K562 (cell line): Measurements from ENCODE around the gene DAPK2. TPM values are rescaled to one million over a fixed set of nuclear protein-coding genes. Genes with fewer than 3 reads are reported as not detected.
A peak's percentile ranks its signal among the peaks of the same experiment; 100 is the strongest.

Experiments
- ATAC-seq: fragments of 200-7000 bp; cut with Tn5 transposase; 3 replicates; pipeline ENCODE4 v1.9.1; 2020; ENCODE audit warnings: moderate library complexity
- BruUV-seq: library from RNA; stranded (reverse); fragments of 400-500 nt; replicated peaks from 2 replicates; lab custom pipeline; 2021; lab: Mats Ljungman, UMichigan
- CTCF ChIA-PET: fragments of 300-600 bp; formaldehyde crosslinking; extraction: SDS; loops from one replicate; lab custom pipeline; 2021; ENCODE audit warnings: low intra/inter-chr PET ratio; lab: Yijun Ruan, JAX
- POLR2A ChIA-PET: fragments of 300-600, 350-650 bp; sonication (Branson Sonifier 250); formaldehyde crosslinking; extraction: SDS; loops from one replicate; lab custom pipeline; 2021; ENCODE audit warnings: antibody characterized with exemption, inconsistent platforms; lab: Yijun Ruan, JAX
- DNase-seq, 4 experiments: peaks; one replicate each; pipeline versions ENCODE4 v3.0.0 to v3.0.0-alpha.2; 2011 to 2018; ENCODE audit warnings: low spot score in 3 of 4, mixed read lengths in 3 of 4; ENCODE audit errors: extremely low read depth in 1 of 4
- FAIRE-seq: peaks from 2 replicates; lab custom pipeline; 2011; peaks lifted over from hg19 to GRCh38; lab: Jason Lieb, UNC
- H2AFZ ChIP-seq: 2 replicates; pipeline ENCODE4 v1.6.0; 2011; ENCODE audit warnings: low read depth, low read length, control low read depth, inconsistent platforms
- H3K27ac ChIP-seq: fragments of 200-600 bp; 3 replicates; pipeline ENCODE4 v1.8.0; 2011; ENCODE audit warnings: low read depth, mild to moderate bottlenecking, control low read depth, inconsistent platforms, low read length, moderate library complexity, mixed read lengths; ENCODE audit errors: extremely low read depth
- H3K27me3 ChIP-seq, 2 experiments: fragments of 300-600 bp in 1 of 2; 2 replicates in 1 of 2; 3 replicates in 1 of 2; pipeline versions ENCODE4 v1.6.0 to v1.8.0; 2011; ENCODE audit warnings: inconsistent platforms in 2 of 2, low read length in 2 of 2, mild to moderate bottlenecking in 1 of 2, mixed read lengths in 1 of 2, moderate library complexity in 1 of 2; ENCODE audit not compliant: control insufficient read depth in 2 of 2, insufficient read depth in 2 of 2
- H3K36me3 ChIP-seq: fragments of 300-600 bp; 3 replicates; pipeline ENCODE4 v1.8.0; 2011; ENCODE audit warnings: mild to moderate bottlenecking, low read length, inconsistent platforms; ENCODE audit not compliant: control insufficient read depth, insufficient read depth
- H3K4me1 ChIP-seq, 2 experiments: fragments of 200-600 bp in 1 of 2; replicated peaks in 1 of 2; 2 replicates in 1 of 2; 3 replicates in 1 of 2; pipeline versions ENCODE4 v1.5.1 to v1.8.0; 2011; ENCODE audit warnings: inconsistent platforms in 2 of 2, low read length in 2 of 2, mild to moderate bottlenecking in 1 of 2, mixed read lengths in 1 of 2, moderate library complexity in 1 of 2; ENCODE audit not compliant: control insufficient read depth in 2 of 2, insufficient read depth in 2 of 2
- H3K4me2 ChIP-seq: 2 replicates; pipeline ENCODE4 v1.6.1; 2011; ENCODE audit warnings: low read length, control low read depth, inconsistent platforms, mixed read lengths; ENCODE audit not compliant: insufficient read depth
- H3K4me3 ChIP-seq: fragments of 200-600 bp; sonication (generic), shearing (Covaris generic); 2 replicates; pipeline ENCODE4 v1.5.1; 2016; ENCODE audit warnings: control low read depth, inconsistent platforms
- H3K79me2 ChIP-seq: fragments of 200-600 bp; 3 replicates; pipeline ENCODE4 v1.8.0; 2011; ENCODE audit warnings: low read length, inconsistent platforms; ENCODE audit not compliant: control insufficient read depth, insufficient read depth
- H3K9ac ChIP-seq, 2 experiments: 2 replicates each; pipeline versions ENCODE4 v1.6.0 to v1.6.1; 2011; ENCODE audit warnings: low read depth in 2 of 2, low read length in 2 of 2, control low read depth in 1 of 2, inconsistent platforms in 1 of 2, mild to moderate bottlenecking in 1 of 2, mixed read lengths in 1 of 2; ENCODE audit not compliant: insufficient read depth in 1 of 2
- H3K9me1 ChIP-seq: one replicate; pipeline ENCODE4 v1.6.0; 2011; ENCODE audit warnings: inconsistent platforms, mild to moderate bottlenecking, low read length, moderate library complexity; ENCODE audit not compliant: control insufficient read depth, insufficient read depth
- H3K9me3 ChIP-seq: replicated peaks from 2 replicates; pipeline ENCODE4 v1.5.1; 2011; ENCODE audit warnings: low read depth, low read length, inconsistent platforms; ENCODE audit not compliant: control insufficient read depth, insufficient read depth
- H4K20me1 ChIP-seq: replicated peaks from 2 replicates; pipeline ENCODE4 v1.6.1; 2011; ENCODE audit warnings: low read length, inconsistent platforms, mixed read lengths; ENCODE audit not compliant: control insufficient read depth, insufficient read depth
- CEBPG ChIP-seq, 3 experiments: fragments of 200-800 bp in 1 of 3; sonication (Bioruptor generic) in 1 of 3; sonication (generic) in 1 of 3; formaldehyde crosslinking in 1 of 3; IDR thresholded peaks in 2 of 3; conservative IDR thresholded peaks in 1 of 3; 2 replicates each; pipeline versions ENCODE4 v1.6.1 to v1.8.0; 2016 to 2022; ENCODE audit warnings: missing compliant biosample characterization in 2 of 3, missing genetic modification characterization in 2 of 3, mild to moderate bottlenecking in 1 of 3, missing genetic modification reagents in 1 of 3
- SPI1 ChIP-seq: IDR thresholded peaks from 2 replicates; pipeline ENCODE4 v1.6.1; 2011; ENCODE audit warnings: low read depth, low read length, control low read depth, borderline replicate concordance
- TBP ChIP-seq: optimal IDR thresholded peaks from 2 replicates; pipeline ENCODE3; 2011; ENCODE audit warnings: low read depth, low read length, improper control_type of control experiment
- WGBS: fragments of 100-300 bp; shearing (Covaris generic); methylation state at CpG from one replicate; pipeline ENCODE4 v1.1.6; 2016; ENCODE audit warnings: low coverage, mixed read lengths; ENCODE audit not compliant: insufficient coverage; ENCODE audit errors: missing lambda C conversion rate; 5-methylcytosine and 5-hydroxymethylcytosine counted together
- in situ Hi-C: fragments of 300-500 bp; cut with MboI; formaldehyde crosslinking; loops from 4 replicates; pipeline ENCODE4 v1.15.0; 2018; ENCODE audit warnings: inconsistent platforms, mixed read lengths
- intact Hi-C: fragments of 100-400 bp; cut with micrococcal nuclease; formaldehyde crosslinking; loops from 2 replicates; pipeline ENCODE4 v1.14.2; 2022
- polyA plus RNA-seq, 8 experiments: library from polyadenylated mRNA; depleted of rRNA in 4 of 8; stranded (reverse) in 5 of 8; unstranded in 3 of 8; fragments of >200 nt; fragmentation: Nextera tagmentation in 2 of 8; fragmentation: Illumina TruSeq in 1 of 8; extraction: Ambion mirVana in 2 of 8; extraction: Trizol in 1 of 8; gene quantifications; 2 replicates each; pipeline versions ENCODE4 v1.2.1 to v1.2.3, GENCODE V29; 2011 to 2014; ENCODE audit warnings: inconsistent platforms in 1 of 8, missing spikeins in 1 of 8
- total RNA-seq, 7 experiments: library from RNA; depleted of rRNA in 6 of 7; stranded (reverse); fragments of >200 nt in 6 of 7; fragmentation: Illumina TruSeq in 2 of 7; extraction: Trizol in 2 of 7; gene quantifications; 2 replicates each; pipeline versions ENCODE4 v1.2.1 to v1.2.3, GENCODE V29; 2011 to 2021; ENCODE audit warnings: low replicate concordance in 1 of 7

DAPK2 gene
- total and polyA plus RNA-seq, 9 of the 15 experiments (the other 6 are each of a cell fraction or from before 2014, with no cell fraction given) = 0.14 to 5.2 (median 2.2) TPM

GRCh38 chr15:63887630-63888029, 158.7 kb downstream of the DAPK2 start:
- Histone ChIP-seq H3K4me1 (peaks cover 19 to 28% of the 10 kb centered on the region in 2 experiments), H3K4me2 (no peak overlapping the region), H3K9me1 (no peaks in the 10 kb centered on the region), H3K79me2 (no peaks in the 10 kb centered on the region), H3K27me3 (no peaks in the 10 kb centered on the region), H3K4me3 (no peak overlapping the region), H4K20me1 (no peaks in the 10 kb centered on the region), H2AFZ (no peak overlapping the region), H3K9ac (peak overlapping the region in 1 of 2 experiments; percentile 75; a peak in 2 of 4 replicates), H3K9me3 (no peaks in the 10 kb centered on the region), H3K27ac (no peak overlapping the region), H3K36me3 (peaks cover 5% of the 10 kb centered on the region; the same call in 1 of the 3 replicates)
- intact Hi-C loops = no loop called here
- CTCF ChIA-PET = no interaction called here
- POLR2A ChIA-PET = interaction anchor here (0.6 to 1.3 kb wide), 5 partner anchors 12 to 156 kb away, joined by 3 to 9 read pairs (median 3); partner anchors contain the start of gene HERC1
- TF ChIP-seq SPI1 (peak; percentile 88; the same call in 1 of the 2 replicates), CEBPG (CRISPR knock-in tag; IDR thresholded peaks at IDR 0.05) (no peak), CEBPG (tag; conservative IDR thresholded peaks at IDR 0.05 in 1 of 2, IDR thresholded peaks at IDR 0.05 in 1 of 2) (no peak)
- 74% methylated on average over 5 of the region's 6 CpGs for WGBS
- no TSS peak for BruUV-seq
- ATAC-seq (no peak), DNase-seq (no peak), FAIRE-seq (no peak)
- in situ Hi-C loops = no loop called here

GRCh38 chr15:63884953-63885352, 161.3 kb downstream of the DAPK2 start:
- Histone ChIP-seq H3K9me1 (no peaks in the 10 kb centered on the region), H3K27ac (no peak overlapping the region), H3K79me2 (no peaks in the 10 kb centered on the region), H3K9ac (peak overlapping the region in 1 of 2 experiments; percentile 77; a peak in 1 of 4 replicates), H3K27me3 (no peaks in the 10 kb centered on the region), H3K4me1 (peaks cover 3 to 17% of the 10 kb centered on the region in 2 experiments; a peak in 3 of 5 replicates), H2AFZ (no peak overlapping the region), H3K4me2 (no peak overlapping the region), H3K4me3 (no peak overlapping the region), H3K36me3 (peaks cover 5% of the 10 kb centered on the region; the same call in 1 of the 3 replicates), H4K20me1 (no peaks in the 10 kb centered on the region), H3K9me3 (no peaks in the 10 kb centered on the region)
- in situ Hi-C loops (no loop called here), intact Hi-C loops (no loop called here)
- no TSS peak for BruUV-seq
- FAIRE-seq = no peak
- ChIA-PET CTCF (no interaction called here), POLR2A (interaction anchor here (1.1 to 1.5 kb wide), 2 partner anchors 10 to 16 kb away, joined by 3 to 4 read pairs; no protein-coding TSS in a partner anchor)
- DNase-seq = no peak
- no peak for ATAC-seq
- WGBS = 86% methylated on average over 6 of the region's 7 CpGs
- no peak for TF ChIP-seq TBP
